ENCODE data around the gene GJD3. TPM values are rescaled to one million over a fixed set of nuclear protein-coding genes. Genes with fewer than 3 reads are reported as not detected.

Gene GJD3
- total and polyA plus RNA-seq, 2 donors = 0.34 to 0.66 TPM

- H3K27me3 ChIP-seq (ENCODE audit: control insufficient read depth in 2 of 2, insufficient read depth in 1 of 2, low read length in 1 of 2) = no peaks in the 10 kb centered on the region
- peak overlapping the region in 1 of 2 donors; percentile 51 for H3K27ac ChIP-seq (ENCODE audit: low read depth in 1 of 2, low read length in 1 of 2)
- WGBS = 93% methylated on average over 17 of the region's 17 CpGs
- no peaks in the 10 kb centered on the region for H3K9me3 ChIP-seq (ENCODE audit: control insufficient read depth in 2 of 2, insufficient read depth in 1 of 2, low read length in 1 of 2)
- no peak for DNase-seq (ENCODE audit: low read depth in 6 of 9, low spot score in 9 of 9)
- peaks cover 4 to 79% of the 10 kb centered on the region in 2 donors for H3K4me1 ChIP-seq (ENCODE audit: control insufficient read depth in 2 of 2, insufficient read depth in 2 of 2, low read length in 2 of 2)
- H3K4me3 ChIP-seq (ENCODE audit: low read length in 2 of 2) = no peak overlapping the region
- peaks cover 16 to 25% of the 10 kb centered on the region in 2 donors for H3K36me3 ChIP-seq (ENCODE audit: control insufficient read depth in 2 of 2, insufficient read depth in 2 of 2, low read length in 1 of 2)
Measured at GRCh38 chr17:40350689-40351358, 13.7 kb downstream of the GJD3 start.

- no peak overlapping the region for H3K4me3 ChIP-seq (ENCODE audit: low read length in 2 of 2)
- WGBS = 92% methylated on average over 19 of the region's 19 CpGs
- H3K9me3 ChIP-seq (ENCODE audit: control insufficient read depth in 2 of 2, insufficient read depth in 1 of 2, low read length in 1 of 2) = no peaks in the 10 kb centered on the region
- H3K4me1 ChIP-seq (ENCODE audit: control insufficient read depth in 2 of 2, insufficient read depth in 2 of 2, low read length in 2 of 2) = peaks cover 12 to 83% of the 10 kb centered on the region in 2 donors
- peaks cover 0 to 7% of the 10 kb centered on the region in 2 donors for H3K27me3 ChIP-seq (ENCODE audit: control insufficient read depth in 2 of 2, insufficient read depth in 1 of 2, low read length in 1 of 2)
- no peak overlapping the region for H3K27ac ChIP-seq (ENCODE audit: low read depth in 1 of 2, low read length in 1 of 2)
- H3K36me3 ChIP-seq (ENCODE audit: control insufficient read depth in 2 of 2, insufficient read depth in 2 of 2, low read length in 1 of 2) = peaks cover 12 to 21% of the 10 kb centered on the region in 2 donors
- DNase-seq (ENCODE audit: low read depth in 6 of 9, low spot score in 9 of 9) = no peak
Measured at GRCh38 chr17:40349895-40350688, 14.4 kb downstream of the GJD3 start.

GRCh38 chr17:40349477-40349894, 15.1 kb downstream of the GJD3 start:
- H3K4me1 ChIP-seq (ENCODE audit: control insufficient read depth in 2 of 2, insufficient read depth in 2 of 2, low read length in 2 of 2) = peaks cover 18 to 84% of the 10 kb centered on the region in 2 donors
- no peak overlapping the region for H3K27ac ChIP-seq (ENCODE audit: low read depth in 1 of 2, low read length in 1 of 2)
- no peak overlapping the region for H3K4me3 ChIP-seq (ENCODE audit: low read length in 2 of 2)
- no peak for DNase-seq (ENCODE audit: low read depth in 6 of 9, low spot score in 9 of 9)
- peaks cover 0 to 13% of the 10 kb centered on the region in 2 donors for H3K27me3 ChIP-seq (ENCODE audit: control insufficient read depth in 2 of 2, insufficient read depth in 1 of 2, low read length in 1 of 2)
- H3K9me3 ChIP-seq (ENCODE audit: control insufficient read depth in 2 of 2, insufficient read depth in 1 of 2, low read length in 1 of 2) = no peaks in the 10 kb centered on the region
- 93% methylated on average over 10 of the region's 10 CpGs for WGBS
- H3K36me3 ChIP-seq (ENCODE audit: control insufficient read depth in 2 of 2, insufficient read depth in 2 of 2, low read length in 1 of 2) = peaks cover 12 to 18% of the 10 kb centered on the region in 2 donors

- WGBS = 65% methylated on average over 17 of the region's 17 CpGs
- Histone ChIP-seq H3K36me3 (ENCODE audit: control insufficient read depth in 2 of 2, insufficient read depth in 2 of 2, low read length in 1 of 2) (peaks cover 12 to 16% of the 10 kb centered on the region in 2 donors), H3K27ac (ENCODE audit: low read depth in 1 of 2, low read length in 1 of 2) (peak overlapping the region in 1 of 2 donors; percentile 21), H3K27me3 (ENCODE audit: control insufficient read depth in 2 of 2, insufficient read depth in 1 of 2, low read length in 1 of 2) (peaks cover 2 to 19% of the 10 kb centered on the region in 2 donors), H3K4me3 (ENCODE audit: low read length in 2 of 2) (no peak overlapping the region), H3K4me1 (ENCODE audit: control insufficient read depth in 2 of 2, insufficient read depth in 2 of 2, low read length in 2 of 2) (peaks cover 20 to 91% of the 10 kb centered on the region in 2 donors), H3K9me3 (ENCODE audit: control insufficient read depth in 2 of 2, insufficient read depth in 1 of 2, low read length in 1 of 2) (no peaks in the 10 kb centered on the region)
- DNase-seq (ENCODE audit: low read depth in 6 of 9, low spot score in 9 of 9) = peak in 1 of 9 donors; percentile 26
Measured at GRCh38 chr17:40348562-40349476, 15.7 kb downstream of the GJD3 start.

DNA sequence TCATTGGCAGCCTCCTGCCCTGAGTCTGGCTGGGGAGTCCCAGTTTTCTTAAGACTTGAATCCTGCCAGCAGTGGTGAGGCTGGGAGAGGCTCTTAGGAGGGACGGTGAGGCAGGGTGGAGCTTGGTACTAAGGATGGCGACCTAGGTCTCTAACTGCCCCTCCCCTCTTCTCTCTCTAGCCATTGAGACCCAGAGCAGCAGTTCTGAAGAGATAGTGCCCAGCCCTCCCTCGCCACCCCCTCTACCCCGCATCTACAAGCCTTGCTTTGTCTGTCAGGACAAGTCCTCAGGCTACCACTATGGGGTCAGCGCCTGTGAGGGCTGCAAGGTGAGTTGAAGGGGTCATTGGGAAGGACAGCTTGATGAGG, 16.4 kb downstream of the GJD3 start:
- Histone ChIP-seq H3K36me3 (ENCODE audit: control insufficient read depth in 2 of 2, insufficient read depth in 2 of 2, low read length in 1 of 2) (peaks cover 12 to 16% of the 10 kb centered on the region in 2 donors), H3K27ac (ENCODE audit: low read depth in 1 of 2, low read length in 1 of 2) (no peak overlapping the region), H3K4me3 (ENCODE audit: low read length in 2 of 2) (no peak overlapping the region), H3K9me3 (ENCODE audit: control insufficient read depth in 2 of 2, insufficient read depth in 1 of 2, low read length in 1 of 2) (peaks cover 0 to 2% of the 10 kb centered on the region in 2 donors), H3K27me3 (ENCODE audit: control insufficient read depth in 2 of 2, insufficient read depth in 1 of 2, low read length in 1 of 2) (peaks cover 6 to 26% of the 10 kb centered on the region in 2 donors), H3K4me1 (ENCODE audit: control insufficient read depth in 2 of 2, insufficient read depth in 2 of 2, low read length in 2 of 2) (peaks cover 24 to 98% of the 10 kb centered on the region in 2 donors)
- 89% methylated on average over 5 of the region's 5 CpGs for WGBS
- no peak for DNase-seq (ENCODE audit: low read depth in 6 of 9, low spot score in 9 of 9)

- H3K27ac ChIP-seq (ENCODE audit: low read depth in 1 of 2, low read length in 1 of 2) = no peak overlapping the region
- H3K9me3 ChIP-seq (ENCODE audit: control insufficient read depth in 2 of 2, insufficient read depth in 1 of 2, low read length in 1 of 2) = peaks cover 0 to 7% of the 10 kb centered on the region in 2 donors
- H3K4me3 ChIP-seq (ENCODE audit: low read length in 2 of 2) = no peak overlapping the region
- peak in 1 of 9 donors; percentile 30 for DNase-seq (ENCODE audit: low read depth in 6 of 9, low spot score in 9 of 9)
- H3K36me3 ChIP-seq (ENCODE audit: control insufficient read depth in 2 of 2, insufficient read depth in 2 of 2, low read length in 1 of 2) = peaks cover 7 to 12% of the 10 kb centered on the region in 2 donors
- H3K4me1 ChIP-seq (ENCODE audit: control insufficient read depth in 2 of 2, insufficient read depth in 2 of 2, low read length in 2 of 2) = peaks cover 29 to 98% of the 10 kb centered on the region in 2 donors
- 64% methylated on average over 9 of the region's 9 CpGs for WGBS
- peaks cover 11 to 32% of the 10 kb centered on the region in 2 donors for H3K27me3 ChIP-seq (ENCODE audit: control insufficient read depth in 2 of 2, insufficient read depth in 1 of 2, low read length in 1 of 2)
Measured at GRCh38 chr17:40347319-40348135, 17.0 kb downstream of the GJD3 start.

DNA sequence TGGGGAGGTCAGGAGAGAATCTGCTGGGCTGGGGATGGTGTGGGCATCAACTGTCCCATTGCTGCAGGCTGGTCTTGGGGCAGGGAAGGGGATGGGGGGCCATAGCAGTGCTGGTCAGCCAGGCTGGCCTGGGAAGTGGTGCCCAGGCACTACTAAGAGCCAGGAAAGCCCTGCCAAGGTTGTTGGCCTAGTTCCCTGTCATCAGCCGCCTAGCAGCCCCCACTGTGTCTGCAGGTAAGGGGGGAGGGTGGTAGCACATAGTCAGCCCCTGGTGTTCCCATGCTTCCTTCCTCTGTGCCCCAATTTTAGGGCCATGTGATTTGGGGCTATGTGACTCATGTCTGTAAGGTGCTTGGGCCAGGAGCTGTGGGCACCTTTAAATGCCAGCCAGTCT, 17.8 kb downstream of the GJD3 start:
- Histone ChIP-seq H3K27me3 (ENCODE audit: control insufficient read depth in 2 of 2, insufficient read depth in 1 of 2, low read length in 1 of 2) (peaks cover 19 to 40% of the 10 kb centered on the region in 2 donors), H3K27ac (ENCODE audit: low read depth in 1 of 2, low read length in 1 of 2) (no peak overlapping the region), H3K4me3 (ENCODE audit: low read length in 2 of 2) (no peak overlapping the region), H3K4me1 (ENCODE audit: control insufficient read depth in 2 of 2, insufficient read depth in 2 of 2, low read length in 2 of 2) (peaks cover 29 to 98% of the 10 kb centered on the region in 2 donors), H3K36me3 (ENCODE audit: control insufficient read depth in 2 of 2, insufficient read depth in 2 of 2, low read length in 1 of 2) (peaks cover 3 to 7% of the 10 kb centered on the region in 2 donors), H3K9me3 (ENCODE audit: control insufficient read depth in 2 of 2, insufficient read depth in 1 of 2, low read length in 1 of 2) (peaks cover 0 to 11% of the 10 kb centered on the region in 2 donors)
- DNase-seq (ENCODE audit: low read depth in 6 of 9, low spot score in 9 of 9) = no peak
- WGBS = 94% methylated on average over 1 of the region's 1 CpG
